Esophagus squamous epithelium (tissue), 4 donors: Measurements from ENCODE around the gene SPOCK1.

Experiments used
- CTCF ChIP-seq, 6 experiments: fragments of 450-650 bp in 4 of 6; fragments of 200-600 bp in 2 of 6; sonication (generic) in 2 of 6; IDR thresholded peaks; one replicate each; pipeline ENCODE4 v1.5.1; 2016 to 2019; ENCODE audit warnings: antibody characterized with exemption in 6 of 6, mild to moderate bottlenecking in 4 of 6, moderate library complexity in 4 of 6
- POLR2A ChIP-seq, 4 donors: fragments of 450-650 bp; IDR thresholded peaks; one replicate each; pipeline ENCODE4 v1.6.1; 2017; ENCODE audit warnings: antibody characterized with exemption in 4 of 4, mild to moderate bottlenecking in 4 of 4, moderate library complexity in 3 of 4

- TF ChIP-seq POLR2A (IDR thresholded peaks at IDR 0.05): no peak
- TF ChIP-seq CTCF (IDR thresholded peaks at IDR 0.05): no peak
Observed at GRCh38 chr5:137433539-137433938, 65.6 kb downstream of the SPOCK1 start.
